Epidermal melanocyte (primary cell): ENCODE data around the gene NAGK.
"Not testable (repeated sequence)": the region's sequence is repeated elsewhere in the genome, so short reads cannot be mapped to it uniquely, and the experiment has no call there.

Experiments used
- DNase-seq: peaks from one replicate; pipeline ENCODE4 v3.0.0; 2011; ENCODE audit warnings: low spot score; ENCODE audit not compliant: insufficient read length

The NAGK gene

GRCh38 chr2:71106463-71106862, 38.0 kb downstream of the NAGK start:
- DNase-seq = not testable (repeated sequence)

DNA sequence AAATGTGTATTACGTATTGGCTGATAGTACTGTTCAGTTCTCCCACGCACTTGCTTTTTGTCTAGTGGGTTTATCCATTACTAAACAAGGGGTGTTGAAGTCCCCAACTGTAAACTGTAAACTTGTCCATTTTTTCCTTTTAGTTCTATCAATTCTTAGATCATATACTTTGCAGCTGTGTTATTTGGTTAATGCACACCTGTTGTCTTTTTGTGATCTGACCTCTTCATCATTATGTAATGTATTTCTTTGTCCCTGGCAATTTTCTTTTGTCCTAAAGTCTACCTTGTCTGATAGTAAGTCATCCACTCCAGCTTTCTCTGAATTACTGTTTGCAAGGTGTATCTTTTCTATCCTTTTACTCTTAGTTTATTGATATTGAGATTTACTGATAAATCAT, 39.6 kb downstream of the NAGK start:
- no peak for DNase-seq

GRCh38 chr2:71113843-71114242, 45.4 kb downstream of the NAGK start:
- DNase-seq = no peak

GRCh38 chr2:71117063-71117462, 48.6 kb downstream of the NAGK start:
- DNase-seq = no peak

- DNase-seq = no peak
Measured at GRCh38 chr2:71120195-71120594, 51.7 kb downstream of the NAGK start.

DNA sequence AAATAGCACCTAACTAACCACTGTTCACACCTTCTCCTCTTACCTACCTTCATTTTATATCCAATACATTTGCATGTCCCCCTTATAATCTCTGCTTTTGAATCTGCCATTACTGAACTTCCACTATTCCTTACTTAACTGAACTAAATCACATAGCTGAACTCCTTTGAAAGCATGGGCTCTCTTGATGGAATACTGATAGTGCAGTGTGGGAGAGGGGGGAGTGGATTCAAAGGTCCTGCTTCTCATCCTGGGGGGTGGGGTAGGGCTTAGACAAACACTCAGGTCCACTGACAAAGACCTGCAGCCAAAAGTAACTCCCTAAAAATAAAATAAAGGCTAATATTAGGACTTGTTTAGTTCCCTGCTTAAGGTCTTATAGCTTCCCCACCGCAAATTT, 53.0 kb downstream of the NAGK start:
- no peak for DNase-seq

GRCh38 chr2:71122387-71123298, 54.2 kb downstream of the NAGK start:
- DNase-seq = no peak

DNA sequence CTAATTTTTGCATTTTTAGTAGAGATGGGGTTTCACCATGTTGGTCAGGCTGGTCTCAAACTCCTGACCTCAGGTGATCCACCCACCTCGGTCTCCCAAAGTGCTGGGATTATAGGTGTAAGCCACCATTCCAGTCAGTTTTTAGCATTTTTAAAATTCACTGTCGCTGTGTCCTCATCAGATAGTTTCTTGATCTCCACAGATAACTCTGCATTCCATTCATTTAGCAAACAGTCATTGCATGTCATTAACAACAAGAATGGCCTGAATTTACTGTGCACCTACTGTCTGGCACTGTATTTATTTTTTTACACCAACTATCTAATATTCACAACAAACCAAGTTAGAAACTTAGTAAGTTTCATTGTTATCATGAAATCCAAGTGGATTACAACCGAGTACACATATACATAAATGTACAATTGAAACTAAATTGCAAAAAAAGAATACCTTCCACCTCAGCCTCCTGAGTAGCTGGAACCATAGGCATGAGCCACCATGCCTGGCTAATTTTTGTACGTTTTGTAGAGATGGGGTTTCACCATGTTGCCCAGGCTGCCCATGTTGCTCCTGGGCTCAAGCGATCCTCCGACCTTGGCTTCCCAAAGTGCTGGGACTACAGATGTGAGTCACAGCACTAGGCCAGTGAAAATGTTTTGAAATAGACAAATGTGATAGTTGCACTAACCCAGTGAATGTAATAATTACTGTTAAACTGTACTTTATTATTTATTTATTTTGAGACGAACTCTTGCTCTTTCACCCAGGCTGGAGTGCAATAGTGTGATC, 57.3 kb downstream of the NAGK start:
- no peak for DNase-seq

DNA sequence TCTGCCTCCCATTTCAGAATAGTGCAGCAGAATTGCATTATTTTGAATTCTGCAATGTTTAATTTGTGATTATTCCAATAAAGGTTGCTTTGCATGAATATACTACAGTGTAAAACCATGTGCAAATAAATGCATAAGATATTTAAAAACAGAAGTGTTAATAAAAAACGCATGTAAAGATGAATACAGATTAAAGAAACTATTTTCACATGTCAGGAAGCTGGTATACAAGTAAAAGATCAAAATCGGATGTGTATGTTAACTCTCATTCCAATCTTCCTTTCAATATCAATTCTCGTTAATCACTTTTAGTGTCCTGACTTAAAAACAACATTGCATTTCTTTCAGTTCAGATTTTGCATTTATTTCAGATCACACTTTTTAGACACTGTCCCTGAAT, 58.5 kb downstream of the NAGK start:
- DNase-seq = no peak
